Prostate gland (tissue), 2 donors: ENCODE data around the gene CHRNA10.

ENCODE experiments used
- CTCF ChIP-seq, 4 experiments: fragments of 200-600 bp in 2 of 4; fragments of 450-650 bp in 2 of 4; sonication (generic) in 2 of 4; IDR thresholded peaks; 1 replicate in 3 of 4; 2 replicates in 1 of 4; pipeline ENCODE4 v1.5.1; 2016 to 2019; ENCODE audit warnings: antibody characterized with exemption in 4 of 4, mild to moderate bottlenecking in 2 of 4, moderate library complexity in 2 of 4
- POLR2A ChIP-seq: fragments of 450-650 bp; IDR thresholded peaks from one replicate; pipeline ENCODE4 v1.6.1; 2016; ENCODE audit warnings: antibody characterized with exemption, mild to moderate bottlenecking

- TF ChIP-seq CTCF (IDR thresholded peaks at IDR 0.05) (no peak), POLR2A (no peak)
Observed at GRCh38 chr11:3685923-3686322, 14.7 kb upstream of the CHRNA10 start.
